ENCODE measurements around the gene NQO1. TPM values are rescaled to one million over a fixed set of nuclear protein-coding genes. Genes with fewer than 3 reads are reported as not detected.
"Not testable (repeated sequence)": the region's sequence is repeated elsewhere in the genome, so short reads cannot be mapped to it uniquely, and the experiment has no call there.

NQO1 gene
- 10 to 100 TPM; 24.4 to 29.5 (median 28.2) TPM for polyA plus RNA-seq (ENCODE audit: insufficient read length in 4 of 4)

GRCh38 chr16:69726313-69727060, at the start of gene NQO1:
Gene NQO1, minus strand, starts transcription at chr16:69726560. Its CDS starts 121 bp downstream, at chr16:69726439.
- peak; percentile 62 to 73 (median 68) for DNase-seq (ENCODE audit: low read depth in 4 of 4, low spot score in 3 of 4)

DNA sequence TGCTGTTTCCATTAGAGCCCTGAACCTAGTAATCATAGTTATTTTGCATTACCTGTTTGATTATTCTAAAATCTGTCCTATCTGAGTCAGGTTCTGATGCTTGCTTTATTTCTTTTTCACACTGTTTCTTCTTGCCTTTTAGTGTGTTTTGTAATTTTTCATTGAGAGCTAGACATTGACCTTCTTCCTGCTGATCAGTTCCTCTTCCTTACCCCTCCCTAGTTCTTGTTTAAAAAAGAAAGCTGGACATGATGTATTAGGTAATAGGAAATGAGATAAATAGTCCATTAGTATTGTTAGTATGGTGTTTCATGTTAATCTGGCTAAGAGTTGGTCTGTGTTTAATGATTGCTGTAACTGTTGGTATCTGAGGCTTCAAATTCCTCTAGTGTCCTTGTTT, 49.2 kb upstream of the NQO1 start:
- DNase-seq (ENCODE audit: low read depth in 4 of 4, low spot score in 3 of 4): no peak

- no peak for DNase-seq (ENCODE audit: low read depth in 4 of 4, low spot score in 3 of 4)
Measured at GRCh38 chr16:69773260-69773947, 47.0 kb upstream of the NQO1 start.

DNA sequence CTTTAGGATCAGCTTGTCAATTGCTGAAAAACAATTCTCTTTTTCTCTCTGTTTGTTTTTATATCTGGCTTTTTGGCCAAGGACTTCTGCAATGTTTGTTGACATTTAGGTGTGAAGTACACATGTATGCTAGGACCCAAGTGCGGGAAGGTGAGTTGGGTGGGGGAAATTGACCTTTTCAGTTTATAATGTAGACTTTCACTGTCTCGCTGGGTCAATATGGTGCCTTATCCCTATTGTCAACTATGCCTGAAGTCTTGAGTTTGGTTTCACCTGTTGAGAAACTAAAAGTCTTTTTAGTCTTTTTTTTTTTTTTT, 45.2 kb upstream of the NQO1 start:
- no peak for DNase-seq (ENCODE audit: low read depth in 4 of 4, low spot score in 3 of 4)

DNA sequence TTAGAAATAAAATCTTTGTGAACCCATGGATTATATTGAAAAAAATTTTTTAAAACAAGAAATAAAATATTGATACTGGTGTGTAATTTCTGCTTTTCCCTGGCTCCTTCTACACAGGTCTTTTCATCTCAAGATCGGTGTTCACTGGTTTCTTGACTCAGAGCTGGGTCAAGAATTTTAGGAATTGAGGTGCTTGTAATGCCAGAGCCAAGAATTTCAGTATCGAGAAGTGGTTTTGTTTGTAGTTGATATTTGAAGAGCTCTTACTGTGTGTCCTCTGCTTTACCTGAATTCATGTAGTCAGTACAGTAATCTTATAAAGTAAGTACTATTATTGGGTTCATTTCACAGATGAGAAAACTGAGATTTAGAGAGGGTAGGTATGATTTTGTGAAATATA, 43.0 kb upstream of the NQO1 start:
- no peak for DNase-seq (ENCODE audit: low read depth in 4 of 4, low spot score in 3 of 4)

GRCh38 chr16:69768666-69769065, 42.3 kb upstream of the NQO1 start:
- DNase-seq (ENCODE audit: low read depth in 4 of 4, low spot score in 3 of 4): no peak

DNA sequence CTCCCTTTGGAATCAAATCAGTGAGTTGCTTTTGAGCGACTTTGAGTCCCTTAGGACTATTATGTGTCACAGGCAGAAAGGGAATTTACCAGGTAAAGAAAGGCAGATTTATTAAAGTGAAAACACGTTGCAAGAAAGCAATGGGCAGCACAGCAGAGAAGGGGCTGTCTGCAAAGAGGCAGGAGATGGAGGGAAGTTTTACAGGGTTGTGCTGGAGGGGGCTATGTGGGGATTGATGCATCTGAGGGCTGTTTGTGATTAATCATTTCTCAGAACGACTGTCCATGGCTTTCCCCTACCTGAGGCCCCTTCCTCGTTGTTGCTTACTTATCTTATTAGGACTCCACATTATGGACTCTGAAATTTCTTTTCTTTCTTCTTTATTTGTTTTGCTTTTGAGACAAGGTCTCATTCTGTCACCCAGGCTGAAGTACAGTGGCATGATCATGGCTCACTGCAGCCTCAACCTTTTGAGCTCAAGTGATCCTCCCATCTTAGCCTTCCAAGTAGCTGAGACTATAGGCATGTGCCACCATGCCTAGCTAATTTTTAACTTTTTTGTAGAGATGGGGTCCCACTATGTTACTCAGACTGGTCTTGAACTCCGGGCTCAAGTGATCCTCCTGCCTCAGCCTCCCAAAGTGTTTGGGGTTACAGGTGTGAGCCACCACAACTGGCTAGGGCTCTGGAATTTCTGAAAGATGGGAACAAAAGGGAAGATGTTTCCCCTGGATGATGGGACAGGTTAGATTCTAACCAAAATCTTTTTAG, 41.3 kb upstream of the NQO1 start:
- DNase-seq (ENCODE audit: low read depth in 4 of 4, low spot score in 3 of 4): no peak

- DNase-seq (ENCODE audit: low read depth in 4 of 4, low spot score in 3 of 4): no peak
Measured at GRCh38 chr16:69763599-69763942, 37.2 kb upstream of the NQO1 start.

DNA sequence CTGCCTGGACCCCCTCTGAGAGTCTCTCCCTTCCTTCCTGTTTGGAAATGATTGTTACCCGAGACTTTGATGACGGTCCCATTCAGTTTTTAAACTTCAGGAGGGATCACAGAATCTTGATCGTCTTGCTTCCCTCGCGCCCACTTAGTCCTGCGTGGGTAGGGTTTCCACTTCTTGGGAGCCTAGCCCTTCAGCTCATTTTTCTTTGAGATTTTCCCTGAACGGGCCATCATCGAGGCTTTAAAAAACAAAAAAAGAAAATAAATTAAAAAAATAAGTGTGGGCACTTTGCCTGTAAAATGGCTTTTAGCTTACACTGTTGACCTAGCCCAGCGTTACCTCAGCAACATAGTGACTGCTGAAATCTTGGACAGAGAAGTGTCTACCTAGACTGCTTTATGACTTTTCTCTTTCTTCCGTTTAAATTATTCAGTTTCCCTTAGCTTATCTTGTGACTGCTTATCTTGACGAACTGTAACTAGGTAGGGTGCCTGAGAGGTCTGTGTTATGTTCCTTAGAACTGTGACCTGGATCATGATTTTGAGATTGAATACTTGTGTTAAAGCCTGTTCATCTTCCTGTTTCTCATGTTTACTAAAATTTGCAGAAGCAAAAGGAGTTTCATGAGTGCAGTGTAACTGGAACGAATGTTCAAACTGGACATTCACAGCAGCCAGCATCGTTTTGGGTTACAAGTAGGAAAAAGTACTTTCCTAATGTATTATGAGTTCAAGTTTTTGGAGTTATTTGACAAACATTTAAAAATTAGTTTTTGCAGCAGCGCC, 36.6 kb upstream of the NQO1 start:
- DNase-seq (ENCODE audit: low read depth in 4 of 4, low spot score in 3 of 4): peak in 2 of 4 donors; percentile 14 to 20

- peak; percentile 53 to 74 (median 64) for DNase-seq (ENCODE audit: low read depth in 4 of 4, low spot score in 3 of 4)
Measured at GRCh38 chr16:69761983-69762813, 35.8 kb upstream of the NQO1 start, which contains the start of gene WWP2. Gene WWP2, plus strand, starts transcription at chr16:69762332. Its CDS starts 24,679 bp downstream, at chr16:69787011.

DNA sequence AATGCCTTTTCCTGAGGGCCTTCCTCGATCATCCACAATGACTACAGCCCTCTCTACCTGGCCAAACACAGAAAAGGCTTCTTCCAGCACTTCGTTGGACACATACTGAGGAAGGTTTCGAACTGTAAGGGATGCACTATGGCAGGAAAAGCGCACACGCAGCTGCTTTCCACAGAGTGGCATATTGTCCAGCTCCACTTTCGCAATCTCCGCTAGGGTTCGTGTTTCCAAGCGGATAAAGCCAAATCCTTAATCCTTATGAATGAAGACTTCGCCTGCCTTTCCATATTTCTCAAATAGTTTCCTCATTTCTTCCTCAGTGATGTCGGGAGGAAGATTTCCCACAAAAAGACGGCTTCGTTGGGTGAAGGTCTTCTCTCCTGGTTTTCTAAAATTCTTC, 31.0 kb upstream of the NQO1 start:
- not testable (repeated sequence) for DNase-seq (ENCODE audit: low read depth in 4 of 4, low spot score in 3 of 4)

DNA sequence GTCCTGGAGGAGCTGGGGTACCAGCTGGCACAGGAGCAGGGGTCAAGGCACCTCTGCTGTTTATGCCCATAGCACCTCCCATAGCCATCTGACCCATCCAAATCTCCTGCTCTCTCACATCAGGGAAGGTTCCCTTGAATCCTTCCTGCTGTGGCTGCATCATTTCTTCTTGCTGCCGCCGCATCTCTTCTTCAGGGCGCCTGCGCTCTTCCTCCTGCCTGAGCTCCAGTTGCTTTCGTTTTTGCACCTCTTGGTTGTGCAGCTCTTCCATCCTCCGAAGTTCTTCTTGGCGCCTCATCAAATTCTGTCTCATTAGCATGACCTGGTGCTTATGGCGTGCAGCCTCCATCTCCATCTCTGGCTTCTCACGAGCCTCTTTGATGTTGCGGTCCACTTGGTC, 30.3 kb upstream of the NQO1 start:
- no peak for DNase-seq (ENCODE audit: low read depth in 4 of 4, low spot score in 3 of 4)

GRCh38 chr16:69754469-69755310, 28.3 kb upstream of the NQO1 start, which contains the start of gene NOB1:
Gene NOB1, minus strand, starts transcription at chr16:69754926. Its CDS starts 16 bp downstream, at chr16:69754910.
- peak; percentile 87 to 92 (median 90) for DNase-seq (ENCODE audit: low read depth in 4 of 4, low spot score in 3 of 4)

DNA sequence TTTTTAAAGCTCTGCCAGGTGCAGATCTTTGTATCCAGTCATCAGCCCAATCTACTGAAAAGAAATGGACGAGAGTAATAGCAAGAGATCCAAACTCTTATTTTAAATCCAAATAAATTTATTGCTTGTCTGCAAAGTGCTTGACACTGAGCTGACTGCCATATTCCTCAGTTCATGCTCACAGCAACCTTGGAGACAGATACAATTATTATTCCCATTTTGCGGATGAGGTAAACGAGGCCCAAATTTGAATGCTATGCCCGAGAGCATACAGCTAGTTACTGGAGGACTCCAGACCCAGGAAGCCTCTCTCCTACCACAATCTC, 27.7 kb upstream of the NQO1 start:
- DNase-seq (ENCODE audit: low read depth in 4 of 4, low spot score in 3 of 4): no peak

GRCh38 chr16:69748694-69749345, 22.5 kb upstream of the NQO1 start:
- no peak for DNase-seq (ENCODE audit: low read depth in 4 of 4, low spot score in 3 of 4)

GRCh38 chr16:69747115-69747514, 20.8 kb upstream of the NQO1 start:
- no peak for DNase-seq (ENCODE audit: low read depth in 4 of 4, low spot score in 3 of 4)

DNA sequence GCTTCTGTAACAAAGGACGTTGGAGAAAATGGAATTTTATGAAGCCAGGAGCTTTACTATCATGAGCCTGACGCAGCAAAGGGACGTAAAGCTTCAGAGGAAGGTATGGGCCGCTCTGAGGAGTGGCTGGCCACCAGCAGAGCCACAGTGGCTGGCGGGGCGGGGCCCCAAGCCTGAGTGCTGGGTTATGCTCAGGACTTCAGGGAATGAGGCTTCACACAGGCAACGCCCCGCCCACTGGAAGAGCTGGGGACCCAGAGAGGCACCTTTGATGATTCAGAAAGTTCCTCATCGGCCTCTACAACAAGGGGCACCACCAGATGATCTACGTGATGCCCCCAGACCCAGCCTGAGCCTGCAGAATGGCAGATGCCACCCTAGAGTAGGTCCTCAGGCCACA, 19.6 kb upstream of the NQO1 start:
- DNase-seq (ENCODE audit: low read depth in 4 of 4, low spot score in 3 of 4): no peak

DNA sequence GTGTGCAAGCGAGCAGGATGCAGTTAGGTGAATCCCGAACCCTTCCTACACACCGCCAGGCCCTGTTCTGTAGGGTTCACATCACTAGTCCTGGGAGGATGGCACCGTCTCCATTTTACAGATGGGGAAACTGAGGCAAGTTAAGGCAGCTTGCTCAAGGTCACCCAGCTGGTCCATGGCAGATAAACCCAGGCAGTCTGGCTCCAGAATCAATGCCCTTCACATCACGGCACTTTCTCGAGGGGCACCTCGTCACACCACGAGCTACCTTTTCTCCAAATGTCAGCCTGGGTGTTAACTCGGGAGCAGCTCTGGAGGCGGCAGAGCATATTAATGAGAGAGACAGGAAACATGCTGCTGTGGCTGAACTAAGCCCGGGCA, 18.9 kb upstream of the NQO1 start:
- no peak for DNase-seq (ENCODE audit: low read depth in 4 of 4, low spot score in 3 of 4)

Data from left renal pelvis (tissue), 4 donors.